Stimulated activated effector memory CD8-positive, alpha-beta T cell treated with anti-CD3 and anti-CD28 coated beads, Interleukin-12 subunit alpha, Interleukin-12 subunit beta, amount 100 ng/mL, for 72 hours (primary cell): ENCODE results near the gene GIMD1.
A peak's percentile ranks its signal among the peaks of the same experiment; 100 is the strongest.
"Not testable (repeated sequence)": the region's sequence is repeated elsewhere in the genome, so short reads cannot be mapped to it uniquely, and the experiment has no call there.

Source experiments
- ATAC-seq: fragments of 150-1000 bp; cut with Tn5 transposase; 2 replicates; pipeline ENCODE4 v1.10.0; 2021
- DNase-seq, 2 donors: peaks; one replicate each; pipeline ENCODE4 v3.0.0; 2021 to 2022; ENCODE audit warnings: low spot score in 2 of 2
- H3K27ac Mint-ChIP-seq: one replicate; pipeline ENCODE4 v1.8.0; 2022; ENCODE audit warnings: mild to moderate bottlenecking, mixed read lengths
- H3K36me3 Mint-ChIP-seq: one replicate; pipeline ENCODE4 v1.8.0; 2022; ENCODE audit warnings: mild to moderate bottlenecking, mixed read lengths
- H3K4me1 Mint-ChIP-seq: one replicate; pipeline ENCODE4 v1.8.0; 2022; ENCODE audit warnings: mixed read lengths
- H3K4me3 Mint-ChIP-seq: one replicate; pipeline ENCODE4 v1.8.0; 2022; ENCODE audit warnings: mild to moderate bottlenecking, mixed read lengths
- H3K9me3 Mint-ChIP-seq: one replicate; pipeline ENCODE4 v1.8.0; 2022; ENCODE audit warnings: mixed read lengths

The GIMD1 gene

DNA sequence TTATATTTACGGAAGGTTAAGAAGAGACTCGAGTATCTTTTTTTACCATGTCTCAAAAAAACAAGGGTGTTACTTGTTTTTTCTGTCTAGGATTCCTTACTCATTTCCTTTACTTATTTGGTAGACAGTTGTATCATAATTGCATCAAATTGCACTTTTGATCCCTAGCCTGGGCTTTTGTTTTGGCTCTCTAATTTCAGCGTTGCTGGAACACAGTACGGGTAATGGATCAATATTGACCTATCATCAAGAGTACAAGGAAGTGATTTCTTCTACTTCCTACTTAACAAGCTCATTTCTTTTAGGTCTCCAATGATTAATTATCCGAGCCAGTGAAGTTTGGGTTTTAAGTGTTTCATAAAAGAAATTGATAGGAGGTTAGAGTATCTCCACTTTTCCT is 35.4 kb downstream of the GIMD1 start:
- H3K4me1 Mint-ChIP-seq: no peaks in the 10 kb centered on the region
- H3K27ac Mint-ChIP-seq: no peak overlapping the region
- peaks cover 100% of the 10 kb centered on the region for H3K36me3 Mint-ChIP-seq
- H3K4me3 Mint-ChIP-seq: no peak overlapping the region
- ATAC-seq: no peak
- peaks cover 5% of the 10 kb centered on the region for H3K9me3 Mint-ChIP-seq
- no peak for DNase-seq

DNA sequence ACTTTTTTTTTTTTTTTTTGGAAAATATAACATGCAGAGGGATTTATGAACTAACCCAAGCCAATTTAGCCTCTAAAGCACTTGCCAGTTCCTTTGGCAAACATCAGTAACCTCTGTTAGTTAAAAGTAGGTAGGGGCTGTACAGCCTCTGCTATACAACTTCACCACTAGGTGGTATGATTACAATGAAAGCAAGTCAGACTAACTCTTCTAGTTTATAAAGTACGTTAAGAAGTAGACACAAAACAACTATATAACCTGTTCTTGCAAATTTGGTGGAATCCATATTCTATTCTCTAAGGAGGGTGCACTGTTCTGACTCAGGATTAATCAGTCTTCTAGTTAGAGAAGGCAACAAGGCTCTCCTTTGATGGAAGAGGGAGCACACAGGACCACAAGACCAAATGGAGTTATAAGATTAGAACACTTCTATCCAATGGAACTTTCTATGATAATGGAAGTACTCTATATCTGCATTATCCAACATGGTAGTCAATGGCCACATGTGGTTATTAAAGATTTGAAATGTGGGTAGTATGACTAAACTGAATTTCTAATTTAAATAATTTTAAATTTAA is 39.4 kb downstream of the GIMD1 start:
- DNase-seq: no peak
- ATAC-seq: no peak
- Mint-ChIP-seq H3K36me3 (peaks cover 97% of the 10 kb centered on the region), H3K9me3 (no peaks in the 10 kb centered on the region), H3K4me3 (no peak overlapping the region), H3K4me1 (no peaks in the 10 kb centered on the region), H3K27ac (no peak overlapping the region)

DNA sequence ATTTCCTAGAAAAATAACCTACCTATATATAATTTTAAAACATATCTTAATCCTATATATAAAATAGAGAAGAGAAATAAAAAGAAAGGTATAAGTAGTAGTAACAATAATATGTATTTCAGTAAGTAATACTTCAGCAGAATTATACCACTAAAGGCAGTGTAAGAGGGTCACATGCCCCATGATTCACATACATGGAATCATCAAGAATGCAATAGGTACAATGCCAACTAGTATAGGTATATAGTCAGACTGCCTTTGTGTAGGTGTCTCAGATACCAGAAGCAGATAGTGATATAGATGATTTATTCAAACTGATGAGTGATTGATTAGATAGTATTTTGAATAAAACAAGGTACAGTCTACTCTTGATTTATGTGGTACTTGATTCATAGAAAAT is 42.8 kb downstream of the GIMD1 start:
- ATAC-seq (no peak), DNase-seq (no peak)
- Mint-ChIP-seq H3K4me1 (no peaks in the 10 kb centered on the region), H3K36me3 (peaks cover 88% of the 10 kb centered on the region), H3K4me3 (no peak overlapping the region), H3K9me3 (no peaks in the 10 kb centered on the region), H3K27ac (no peak overlapping the region)

DNA sequence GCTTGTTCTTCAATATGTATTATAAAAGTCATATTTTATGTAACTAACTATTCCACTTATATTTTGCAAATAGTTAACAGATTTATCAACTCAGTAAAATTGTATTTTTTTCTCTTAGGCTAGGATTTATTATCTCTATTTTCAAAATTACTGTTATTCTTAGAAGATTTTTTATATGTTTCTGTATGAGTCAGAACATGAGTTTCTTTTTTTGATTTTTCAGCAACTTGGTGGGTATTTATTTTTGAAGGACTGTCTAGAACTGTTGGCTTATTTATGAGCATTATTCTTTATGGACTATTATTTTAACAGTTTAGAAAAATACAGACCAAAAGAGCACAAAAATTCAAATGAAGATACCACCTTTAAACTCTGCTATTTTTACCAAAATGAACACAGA is 45.5 kb downstream of the GIMD1 start:
- peaks cover 76% of the 10 kb centered on the region for H3K36me3 Mint-ChIP-seq
- H3K27ac Mint-ChIP-seq: no peak overlapping the region
- DNase-seq (no peak), ATAC-seq (no peak)
- H3K4me3 Mint-ChIP-seq: no peak overlapping the region
- no peaks in the 10 kb centered on the region for H3K9me3 Mint-ChIP-seq
- peaks cover 8% of the 10 kb centered on the region for H3K4me1 Mint-ChIP-seq

DNA sequence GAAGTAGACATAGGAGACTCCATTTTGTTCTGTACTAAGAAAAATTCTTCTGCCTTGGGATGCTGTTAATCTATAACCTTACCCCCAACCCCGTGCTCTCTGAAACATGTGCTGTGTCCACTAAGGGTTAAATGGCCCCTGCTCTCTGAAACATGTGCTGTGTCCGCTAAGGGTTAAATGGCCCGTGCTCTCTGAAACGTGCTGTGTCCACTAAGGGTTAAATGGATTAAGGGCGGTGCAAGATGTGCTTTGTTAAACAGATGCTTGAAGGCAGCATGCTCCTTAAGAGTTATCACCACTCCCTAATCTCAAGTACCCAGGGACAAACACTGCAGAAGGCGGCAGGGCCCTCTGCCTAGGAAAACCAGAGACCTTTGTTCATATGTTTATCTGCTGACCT is 46.8 kb downstream of the GIMD1 start:
- H3K4me3 Mint-ChIP-seq, H3K4me1 Mint-ChIP-seq, H3K9me3 Mint-ChIP-seq, DNase-seq, ATAC-seq, H3K27ac Mint-ChIP-seq: not testable (repeated sequence)
- peaks cover 64% of the 10 kb centered on the region for H3K36me3 Mint-ChIP-seq

DNA sequence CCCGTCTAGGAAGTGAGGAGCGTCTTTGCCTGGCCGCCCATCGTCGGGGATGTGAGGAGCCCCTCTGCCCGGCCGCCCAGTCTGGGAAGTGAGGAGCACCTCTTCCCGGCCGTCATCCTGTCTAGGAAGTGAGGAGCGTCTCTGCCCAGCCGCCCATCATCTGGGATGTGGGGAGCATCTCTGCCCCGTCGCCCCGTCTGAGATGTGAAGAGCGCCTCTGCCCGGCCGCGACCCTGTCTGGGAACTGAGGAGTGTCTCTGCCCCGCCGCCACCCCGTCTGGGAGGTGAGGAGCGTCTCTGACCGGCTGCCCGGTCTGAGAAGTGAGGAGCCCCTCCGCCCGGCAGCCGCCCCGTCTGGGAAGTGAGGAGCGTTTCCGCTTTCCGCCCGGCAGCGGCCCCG is 47.4 kb downstream of the GIMD1 start:
- DNase-seq, H3K27ac Mint-ChIP-seq, H3K9me3 Mint-ChIP-seq, H3K4me1 Mint-ChIP-seq, ATAC-seq, H3K4me3 Mint-ChIP-seq: not testable (repeated sequence)
- H3K36me3 Mint-ChIP-seq: peaks cover 58% of the 10 kb centered on the region

DNA sequence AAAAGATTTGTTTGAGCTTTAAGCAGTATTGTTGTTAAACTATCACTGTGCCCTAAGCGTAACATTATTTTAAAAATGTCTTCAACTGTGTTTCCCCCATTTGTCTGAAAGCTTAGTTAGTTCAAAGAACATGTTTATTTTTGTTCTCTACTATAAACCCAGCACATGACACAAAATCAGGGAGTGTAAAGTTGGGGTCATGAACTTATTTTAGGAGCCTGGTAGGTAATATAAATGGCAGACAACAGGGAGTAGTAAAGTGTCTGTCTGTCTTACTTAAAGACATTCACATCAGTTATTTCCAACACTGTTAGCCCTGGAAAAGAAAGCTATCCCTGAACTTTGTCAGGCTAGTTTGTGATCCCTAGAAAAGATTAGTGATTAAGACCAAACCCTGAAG is 48.3 kb downstream of the GIMD1 start:
- H3K4me3 Mint-ChIP-seq: no peak overlapping the region

DNA sequence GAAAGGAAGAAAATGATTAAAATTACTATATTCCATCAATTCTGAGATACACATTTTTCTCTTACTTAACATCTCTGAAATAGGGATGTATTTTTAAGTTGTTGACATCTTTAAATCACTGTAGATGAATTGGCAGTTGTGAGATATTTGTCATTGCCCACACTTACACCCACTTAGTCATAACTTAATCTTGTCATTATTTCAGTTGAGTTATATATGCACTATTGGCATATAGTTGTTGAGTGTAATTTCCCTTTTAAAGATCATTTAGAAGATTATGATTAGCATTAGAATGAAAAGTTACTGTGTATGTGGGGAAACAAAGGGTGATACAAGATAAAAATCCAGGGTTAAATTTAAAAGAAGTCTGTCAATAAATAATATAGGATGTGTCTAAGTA is 50.1 kb downstream of the GIMD1 start:
- no peak overlapping the region for H3K4me3 Mint-ChIP-seq

More for the DNA sequence above, 48.3 kb downstream of the GIMD1 start:
- DNase-seq (no peak), ATAC-seq (no peak)
- H3K36me3 Mint-ChIP-seq: peaks cover 50% of the 10 kb centered on the region
- peaks cover 10% of the 10 kb centered on the region for H3K4me1 Mint-ChIP-seq
- H3K27ac Mint-ChIP-seq: no peak overlapping the region
- H3K9me3 Mint-ChIP-seq: no peaks in the 10 kb centered on the region

DNA sequence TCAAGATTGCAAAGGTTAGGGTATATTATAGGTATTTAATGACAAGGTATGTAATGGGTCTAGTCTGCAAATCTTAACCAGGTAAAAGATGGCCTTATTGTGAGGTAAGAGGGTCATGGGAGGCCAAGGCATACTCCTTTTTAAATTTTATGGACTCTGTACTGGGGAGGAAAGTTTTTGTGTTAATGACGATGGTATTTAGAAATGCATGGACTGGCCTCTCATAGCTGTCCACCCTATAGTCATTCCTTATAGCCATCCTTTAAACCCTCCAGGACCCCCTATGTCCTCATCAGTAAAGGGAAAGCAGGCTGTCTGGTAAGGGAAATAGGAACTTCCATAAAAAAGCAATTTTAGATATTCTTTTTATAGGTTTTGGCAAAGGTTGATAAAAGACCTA is 50.8 kb downstream of the GIMD1 start:
- H3K36me3 Mint-ChIP-seq: peaks cover 32% of the 10 kb centered on the region
- H3K27ac Mint-ChIP-seq: no peak overlapping the region
- H3K9me3 Mint-ChIP-seq: no peaks in the 10 kb centered on the region
- ATAC-seq (no peak), DNase-seq (no peak)
- H3K4me3 Mint-ChIP-seq: no peak overlapping the region
- peaks cover 26% of the 10 kb centered on the region for H3K4me1 Mint-ChIP-seq

More for the DNA sequence above, 50.1 kb downstream of the GIMD1 start:
- H3K36me3 Mint-ChIP-seq: peaks cover 38% of the 10 kb centered on the region
- ATAC-seq: peak; percentile 42
- H3K4me1 Mint-ChIP-seq: peaks cover 19% of the 10 kb centered on the region
- peak overlapping the region; percentile 20 for H3K27ac Mint-ChIP-seq
- DNase-seq: no peak
- H3K9me3 Mint-ChIP-seq: no peaks in the 10 kb centered on the region

DNA sequence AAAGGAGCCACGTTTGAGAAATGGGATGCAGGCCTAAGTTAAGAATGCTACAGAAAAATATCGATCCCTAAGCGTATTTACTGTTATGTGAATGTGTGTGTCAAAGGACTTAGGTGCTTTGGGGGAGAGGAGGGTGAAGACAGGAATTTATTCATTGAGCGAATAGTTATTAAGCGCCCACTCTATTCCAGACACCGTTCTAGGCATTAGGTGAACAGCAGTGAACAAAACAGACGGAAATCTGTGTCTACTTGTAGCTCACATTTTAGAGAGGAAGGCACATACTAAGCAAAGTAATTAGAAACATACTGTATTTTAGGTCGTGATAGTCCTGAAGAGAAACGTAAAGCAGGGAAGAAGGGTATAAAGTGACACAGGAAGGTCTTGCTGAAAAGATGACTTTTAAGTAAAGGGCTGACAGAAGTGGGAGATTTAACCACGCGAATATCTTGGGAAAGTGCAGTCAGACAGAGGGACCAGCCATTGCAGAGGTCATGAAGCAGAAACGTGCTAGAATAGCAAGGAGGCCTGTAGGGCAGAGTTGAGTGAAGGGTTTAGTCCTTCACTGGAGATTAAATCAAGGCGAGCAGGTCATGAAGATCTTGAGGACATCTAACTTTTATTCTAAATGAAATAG is 51.7 kb downstream of the GIMD1 start:
- Mint-ChIP-seq H3K27ac (no peak overlapping the region), H3K4me3 (no peak overlapping the region), H3K4me1 (peaks cover 26% of the 10 kb centered on the region), H3K9me3 (no peaks in the 10 kb centered on the region), H3K36me3 (peaks cover 30% of the 10 kb centered on the region)
- DNase-seq (no peak), ATAC-seq (no peak)

DNA sequence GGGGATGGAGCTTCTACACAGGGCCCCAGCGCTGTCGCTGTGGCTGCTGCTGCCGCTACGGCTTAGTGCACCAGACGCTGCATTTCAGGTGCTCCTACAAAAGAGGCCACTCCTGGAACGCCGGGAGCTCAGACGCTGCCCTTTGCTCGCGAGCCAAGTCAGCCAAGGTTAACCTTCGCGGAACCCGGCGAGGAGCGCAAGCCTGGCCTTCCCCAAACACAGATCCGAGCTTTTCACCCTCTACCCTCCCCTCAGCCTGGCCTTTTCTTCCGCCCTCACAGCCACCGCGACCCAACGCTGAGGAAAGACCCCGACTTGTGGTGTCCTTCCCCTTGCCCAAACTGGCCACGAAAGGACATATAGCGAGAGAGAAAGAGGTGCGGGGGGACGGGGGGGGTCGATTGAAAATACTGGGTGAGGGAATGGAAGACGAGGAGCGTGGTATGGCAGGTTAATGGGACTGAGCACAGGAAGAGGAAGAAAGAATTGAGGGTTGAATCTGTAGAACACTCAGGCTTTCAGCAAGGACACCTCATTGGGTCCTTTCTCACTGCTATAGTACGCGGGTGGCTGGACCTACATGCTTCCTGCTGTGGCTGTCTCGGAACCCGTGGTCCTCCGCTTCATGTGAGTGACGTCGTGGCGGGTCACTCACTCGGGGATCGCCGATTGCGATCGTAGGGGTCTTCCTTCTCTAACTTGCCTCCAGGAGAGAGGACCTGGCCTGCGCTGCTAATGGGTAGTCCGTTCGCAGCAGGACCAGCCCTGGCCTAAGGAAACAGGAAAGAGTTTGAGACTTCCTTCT is 52.4 kb downstream of the GIMD1 start, which contains the start of the genes AIMP1 and TBCK:
TSS of gene AIMP1 (plus strand) at position 583 of the 805 bp plus-strand sequence. CDS start 8,460 bp downstream, outside the sequence.
TSS of gene TBCK (minus strand) at position 242 of the 805 bp plus-strand sequence. CDS start 7,249 bp downstream, outside the sequence.
- Mint-ChIP-seq H3K4me1 (peaks cover 26% of the 10 kb centered on the region), H3K4me3 (no peak within 1 kb of the TSS), H3K36me3 (peaks cover 26% of the 10 kb centered on the region), H3K27ac (no peak within 1 kb of the TSS), H3K9me3 (no peaks in the 10 kb centered on the region)
- ATAC-seq (peak; percentile 92), DNase-seq (peak; percentile 66 to 88)

DNA sequence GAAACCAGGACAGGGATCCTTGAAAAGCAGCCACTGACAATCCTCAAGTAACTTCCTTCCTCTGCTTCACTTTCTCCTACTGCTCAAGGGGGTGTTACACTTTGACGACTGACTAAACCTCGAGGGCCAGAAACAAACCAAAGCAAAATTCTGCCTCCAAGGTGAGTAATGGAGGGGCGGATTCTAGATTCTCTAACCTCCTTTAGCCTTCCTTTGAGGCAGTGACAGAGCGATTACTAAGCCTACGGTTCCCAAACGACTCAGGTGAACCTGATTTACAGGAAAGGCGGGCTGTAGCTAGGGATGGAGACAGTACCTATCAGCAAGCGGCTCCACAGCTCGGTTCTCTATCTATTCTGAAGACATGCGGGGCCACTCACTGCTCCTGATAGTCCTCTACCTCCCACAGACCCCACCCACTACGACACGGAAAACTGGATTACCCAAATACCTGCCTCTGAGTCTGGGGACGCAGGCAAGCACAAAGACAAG is 53.1 kb downstream of the GIMD1 start:
- DNase-seq: peak in 1 of 2 donors; percentile 10
- peaks cover 26% of the 10 kb centered on the region for H3K4me1 Mint-ChIP-seq
- ATAC-seq: peak; percentile 80
- H3K4me3 Mint-ChIP-seq: no peak overlapping the region
- no peak overlapping the region for H3K27ac Mint-ChIP-seq
- peaks cover 20% of the 10 kb centered on the region for H3K36me3 Mint-ChIP-seq
- no peaks in the 10 kb centered on the region for H3K9me3 Mint-ChIP-seq

DNA sequence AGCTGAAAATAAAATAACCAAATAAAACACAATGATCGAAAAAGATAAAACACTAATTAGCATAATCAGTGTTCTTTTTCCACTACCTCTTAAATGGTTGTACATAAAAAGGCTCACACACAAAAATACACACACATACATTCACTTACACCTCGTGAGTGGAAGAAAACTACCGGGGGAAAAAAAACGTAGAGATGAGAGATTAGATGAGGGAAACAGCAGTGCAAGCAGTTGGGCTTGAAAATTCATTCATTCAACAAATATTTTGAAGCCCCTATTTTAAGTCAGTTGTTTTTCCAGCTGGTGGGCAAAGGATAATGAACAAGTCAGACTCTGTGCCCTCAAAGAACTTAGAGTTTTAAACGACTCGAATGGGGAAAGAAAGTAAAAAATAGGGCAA is 53.6 kb downstream of the GIMD1 start:
- ATAC-seq: no peak
- Mint-ChIP-seq H3K4me1 (peaks cover 30% of the 10 kb centered on the region), H3K9me3 (no peaks in the 10 kb centered on the region), H3K4me3 (no peak overlapping the region), H3K36me3 (peaks cover 14% of the 10 kb centered on the region), H3K27ac (no peak overlapping the region)
- DNase-seq: no peak

DNA sequence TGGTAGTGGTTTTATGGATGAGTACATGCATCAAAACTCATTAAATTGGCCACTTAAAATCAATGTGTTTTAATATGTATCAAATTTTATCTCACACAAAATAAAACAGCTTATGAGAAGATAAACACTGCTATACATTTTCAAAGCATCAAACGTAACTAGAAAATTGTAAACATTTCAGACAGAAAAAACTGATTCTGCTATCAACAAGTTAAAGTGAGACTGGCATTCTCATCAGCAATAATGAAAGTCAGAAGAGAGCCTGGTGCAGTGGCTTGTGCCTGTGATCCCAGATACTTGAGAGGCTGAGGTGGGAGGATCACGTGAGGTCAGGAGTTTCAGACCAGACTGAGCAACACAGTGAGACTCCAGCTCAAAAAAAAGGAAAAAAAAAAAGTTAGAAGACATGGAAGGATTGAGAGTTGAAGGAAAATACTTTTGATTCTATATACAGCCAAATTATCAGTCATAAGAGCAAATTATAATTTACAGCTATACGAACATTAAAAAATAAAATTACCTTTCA is 55.5 kb downstream of the GIMD1 start:
- Mint-ChIP-seq H3K27ac (peak overlapping the region; percentile 15), H3K36me3 (peaks cover 8% of the 10 kb centered on the region), H3K9me3 (no peaks in the 10 kb centered on the region), H3K4me1 (peaks cover 22% of the 10 kb centered on the region), H3K4me3 (no peak overlapping the region)
- no peak for ATAC-seq
- no peak for DNase-seq

DNA sequence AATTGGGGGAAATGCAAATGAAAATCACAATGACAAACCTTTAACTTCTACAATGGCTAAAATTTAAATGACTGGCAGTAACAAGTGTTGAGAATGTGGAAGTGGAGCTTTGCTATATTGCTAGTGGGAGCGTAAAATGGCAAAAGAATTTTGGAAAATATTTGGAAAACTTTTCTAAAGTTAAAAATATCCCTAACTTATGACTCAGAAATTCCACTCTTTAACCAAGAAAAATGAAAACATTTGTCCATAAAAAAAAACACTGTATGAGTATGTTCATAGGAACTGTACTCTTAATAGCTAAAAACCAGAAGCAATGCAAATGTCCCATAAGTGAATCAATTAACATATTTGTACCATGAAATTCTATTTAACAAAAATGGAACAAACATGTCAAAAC is 56.2 kb downstream of the GIMD1 start:
- Mint-ChIP-seq H3K4me1 (peaks cover 20% of the 10 kb centered on the region), H3K4me3 (no peak overlapping the region), H3K9me3 (no peaks in the 10 kb centered on the region), H3K27ac (peak overlapping the region; percentile 15), H3K36me3 (peaks cover 7% of the 10 kb centered on the region)
- DNase-seq (no peak), ATAC-seq (no peak)
